Esophagus squamous epithelium (tissue), 4 donors: ENCODE results near the gene CDH20.

Experiments used
- POLR2A ChIP-seq, 4 donors: fragments of 450-650 bp; IDR thresholded peaks; one replicate each; pipeline ENCODE4 v1.6.1; 2017; ENCODE audit warnings: antibody characterized with exemption in 4 of 4, mild to moderate bottlenecking in 4 of 4, moderate library complexity in 3 of 4
- TF ChIP-seq, protein P1 (sequence below), 6 experiments: fragments of 450-650 bp in 4 of 6; fragments of 200-600 bp in 2 of 6; sonication (generic) in 2 of 6; IDR thresholded peaks; one replicate each; pipeline ENCODE4 v1.5.1; 2016 to 2019; ENCODE audit warnings: antibody characterized with exemption in 6 of 6, mild to moderate bottlenecking in 4 of 6, moderate library complexity in 4 of 6

DNA sequence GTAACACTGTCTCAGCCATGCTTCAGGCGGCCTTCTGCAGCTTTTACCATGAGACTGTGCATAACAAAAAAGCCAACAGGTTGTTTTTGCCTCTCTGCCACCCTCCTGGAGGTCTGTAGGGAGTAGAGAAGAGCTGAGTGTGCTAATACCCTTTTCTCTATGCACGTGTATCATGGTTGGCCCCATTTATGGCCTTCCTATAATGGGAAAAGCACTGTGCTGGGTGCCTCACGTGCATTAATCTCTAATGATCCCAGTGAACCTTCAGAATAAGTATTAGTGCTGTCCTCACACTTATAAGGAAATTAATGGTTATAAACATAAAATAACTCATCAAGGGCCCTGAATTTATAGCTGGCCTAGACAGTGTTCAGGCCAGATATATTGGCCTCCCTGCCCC, 164.2 kb downstream of the CDH20 start:
- TF ChIP-seq, protein P1, sequence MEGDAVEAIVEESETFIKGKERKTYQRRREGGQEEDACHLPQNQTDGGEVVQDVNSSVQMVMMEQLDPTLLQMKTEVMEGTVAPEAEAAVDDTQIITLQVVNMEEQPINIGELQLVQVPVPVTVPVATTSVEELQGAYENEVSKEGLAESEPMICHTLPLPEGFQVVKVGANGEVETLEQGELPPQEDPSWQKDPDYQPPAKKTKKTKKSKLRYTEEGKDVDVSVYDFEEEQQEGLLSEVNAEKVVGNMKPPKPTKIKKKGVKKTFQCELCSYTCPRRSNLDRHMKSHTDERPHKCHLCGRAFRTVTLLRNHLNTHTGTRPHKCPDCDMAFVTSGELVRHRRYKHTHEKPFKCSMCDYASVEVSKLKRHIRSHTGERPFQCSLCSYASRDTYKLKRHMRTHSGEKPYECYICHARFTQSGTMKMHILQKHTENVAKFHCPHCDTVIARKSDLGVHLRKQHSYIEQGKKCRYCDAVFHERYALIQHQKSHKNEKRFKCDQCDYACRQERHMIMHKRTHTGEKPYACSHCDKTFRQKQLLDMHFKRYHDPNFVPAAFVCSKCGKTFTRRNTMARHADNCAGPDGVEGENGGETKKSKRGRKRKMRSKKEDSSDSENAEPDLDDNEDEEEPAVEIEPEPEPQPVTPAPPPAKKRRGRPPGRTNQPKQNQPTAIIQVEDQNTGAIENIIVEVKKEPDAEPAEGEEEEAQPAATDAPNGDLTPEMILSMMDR (IDR thresholded peaks at IDR 0.05): no peak
- TF ChIP-seq POLR2A (IDR thresholded peaks at IDR 0.05): no peak
